GM15510 (cell line): ENCODE measurements around the gene BARX1.

Experiments used
- POLR2A ChIP-seq: IDR thresholded peaks from 3 replicates; pipeline ENCODE4 v1.6.1; 2011; ENCODE audit warnings: borderline replicate concordance; ENCODE audit not compliant: insufficient read length; ENCODE audit errors: extremely low read depth

The BARX1 gene

GRCh38 chr9:93902051-93902779 lies 52.9 kb downstream of the BARX1 start:
- no peak for TF ChIP-seq POLR2A
